Neural crest cell (in vitro differentiated cells): ENCODE data around the gene HIP1R. TPM values are rescaled to one million over a fixed set of nuclear protein-coding genes. Genes with fewer than 3 reads are reported as not detected.

Experiments
- DNase-seq: peaks from one replicate; pipeline ENCODE4 v3.0.0; 2021; ENCODE audit warnings: low read depth, mixed read lengths, low spot score
- H3K27ac Mint-ChIP-seq: one replicate; pipeline ENCODE4 v1.8.0; 2021; ENCODE audit warnings: mild to moderate bottlenecking, mixed read lengths; ENCODE audit not compliant: unreplicated experiment
- H3K27me3 Mint-ChIP-seq: 2 replicates; pipeline ENCODE4 v1.8.0; 2021; ENCODE audit warnings: low read depth, mild to moderate bottlenecking, mixed read lengths
- H3K36me3 Mint-ChIP-seq: 2 replicates; pipeline ENCODE4 v1.8.0; 2021; ENCODE audit warnings: low read depth, mild to moderate bottlenecking, mixed read lengths
- H3K4me1 Mint-ChIP-seq: 2 replicates; pipeline ENCODE4 v1.8.0; 2021; ENCODE audit warnings: mixed read lengths
- H3K4me3 Mint-ChIP-seq: one replicate; pipeline ENCODE4 v1.8.0; 2021; ENCODE audit warnings: mild to moderate bottlenecking, mixed read lengths
- H3K9me3 Mint-ChIP-seq: 2 replicates; pipeline ENCODE4 v1.8.0; 2021; ENCODE audit warnings: mixed read lengths
- total RNA-seq: library from RNA; stranded (reverse); gene quantifications from 2 replicates; pipeline ENCODE4 v1.2.1, GENCODE V29; 2021
- TF ChIP-seq, protein P1 (sequence below): fragments of 200-600 bp; sonication (generic); conservative IDR thresholded peaks from 2 replicates; pipeline ENCODE4 v1.5.0; 2021; ENCODE audit warnings: antibody characterized with exemption, mild to moderate bottlenecking

Gene HIP1R
- total RNA-seq, 1 donor from 2014 or later: 23.2 TPM

GRCh38 chr12:122859303-122860039 lies 24.2 kb downstream of the HIP1R start:
- no peak overlapping the region for H3K4me3 Mint-ChIP-seq

DNA sequence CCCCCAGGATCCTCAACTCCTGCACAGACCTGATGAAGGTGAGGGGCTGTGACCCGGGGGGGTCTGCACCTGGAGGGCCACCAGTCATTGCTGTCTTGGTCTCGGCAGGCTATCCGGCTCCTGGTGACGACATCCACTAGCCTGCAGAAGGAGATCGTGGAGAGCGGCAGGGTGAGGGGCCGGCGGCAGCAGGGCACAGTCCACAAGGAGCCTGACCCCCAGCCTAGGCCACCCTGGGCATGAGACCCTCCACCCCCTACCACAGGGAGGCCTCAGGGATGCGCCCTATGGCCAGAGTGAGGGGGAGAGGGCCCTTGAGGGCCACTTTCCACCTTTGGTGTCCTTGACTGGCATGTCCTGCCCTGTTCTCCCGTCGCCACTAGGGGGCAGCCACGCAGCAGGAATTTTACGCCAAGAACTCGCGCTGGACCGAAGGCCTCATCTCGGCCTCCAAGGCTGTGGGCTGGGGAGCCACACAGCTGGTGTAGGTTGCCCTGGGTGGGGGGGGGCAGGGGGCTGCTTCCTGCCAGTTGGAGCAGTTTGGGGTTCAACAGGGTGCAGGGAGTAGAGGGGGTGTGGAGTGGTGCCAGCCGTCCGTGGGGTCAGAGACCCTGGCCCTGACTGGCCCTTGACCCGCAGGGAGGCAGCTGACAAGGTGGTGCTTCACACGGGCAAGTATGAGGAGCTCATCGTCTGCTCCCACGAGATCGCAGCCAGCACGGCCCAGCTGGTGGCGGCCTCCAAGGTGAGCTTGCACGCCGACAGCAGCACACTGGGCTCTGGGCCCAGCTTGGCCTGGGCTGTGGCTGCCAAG lies 25.0 kb downstream of the HIP1R start:
- DNase-seq: peak; percentile 91
- Mint-ChIP-seq H3K36me3 (no peaks in the 10 kb centered on the region), H3K27me3 (no peaks in the 10 kb centered on the region), H3K4me3 (no peak overlapping the region), H3K9me3 (no peaks in the 10 kb centered on the region), H3K4me1 (peaks cover 4% of the 10 kb centered on the region), H3K27ac (no peak overlapping the region)
- TF ChIP-seq, protein P1, sequence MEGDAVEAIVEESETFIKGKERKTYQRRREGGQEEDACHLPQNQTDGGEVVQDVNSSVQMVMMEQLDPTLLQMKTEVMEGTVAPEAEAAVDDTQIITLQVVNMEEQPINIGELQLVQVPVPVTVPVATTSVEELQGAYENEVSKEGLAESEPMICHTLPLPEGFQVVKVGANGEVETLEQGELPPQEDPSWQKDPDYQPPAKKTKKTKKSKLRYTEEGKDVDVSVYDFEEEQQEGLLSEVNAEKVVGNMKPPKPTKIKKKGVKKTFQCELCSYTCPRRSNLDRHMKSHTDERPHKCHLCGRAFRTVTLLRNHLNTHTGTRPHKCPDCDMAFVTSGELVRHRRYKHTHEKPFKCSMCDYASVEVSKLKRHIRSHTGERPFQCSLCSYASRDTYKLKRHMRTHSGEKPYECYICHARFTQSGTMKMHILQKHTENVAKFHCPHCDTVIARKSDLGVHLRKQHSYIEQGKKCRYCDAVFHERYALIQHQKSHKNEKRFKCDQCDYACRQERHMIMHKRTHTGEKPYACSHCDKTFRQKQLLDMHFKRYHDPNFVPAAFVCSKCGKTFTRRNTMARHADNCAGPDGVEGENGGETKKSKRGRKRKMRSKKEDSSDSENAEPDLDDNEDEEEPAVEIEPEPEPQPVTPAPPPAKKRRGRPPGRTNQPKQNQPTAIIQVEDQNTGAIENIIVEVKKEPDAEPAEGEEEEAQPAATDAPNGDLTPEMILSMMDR: peak; percentile 89

More at GRCh38 chr12:122859303-122860039, 24.2 kb downstream of the HIP1R start:
- H3K36me3 Mint-ChIP-seq: no peaks in the 10 kb centered on the region
- H3K27me3 Mint-ChIP-seq: no peaks in the 10 kb centered on the region
- H3K27ac Mint-ChIP-seq: no peak overlapping the region
- peaks cover 4% of the 10 kb centered on the region for H3K4me1 Mint-ChIP-seq
- H3K9me3 Mint-ChIP-seq: no peaks in the 10 kb centered on the region
- TF ChIP-seq, protein P1: no peak
- no peak for DNase-seq

DNA sequence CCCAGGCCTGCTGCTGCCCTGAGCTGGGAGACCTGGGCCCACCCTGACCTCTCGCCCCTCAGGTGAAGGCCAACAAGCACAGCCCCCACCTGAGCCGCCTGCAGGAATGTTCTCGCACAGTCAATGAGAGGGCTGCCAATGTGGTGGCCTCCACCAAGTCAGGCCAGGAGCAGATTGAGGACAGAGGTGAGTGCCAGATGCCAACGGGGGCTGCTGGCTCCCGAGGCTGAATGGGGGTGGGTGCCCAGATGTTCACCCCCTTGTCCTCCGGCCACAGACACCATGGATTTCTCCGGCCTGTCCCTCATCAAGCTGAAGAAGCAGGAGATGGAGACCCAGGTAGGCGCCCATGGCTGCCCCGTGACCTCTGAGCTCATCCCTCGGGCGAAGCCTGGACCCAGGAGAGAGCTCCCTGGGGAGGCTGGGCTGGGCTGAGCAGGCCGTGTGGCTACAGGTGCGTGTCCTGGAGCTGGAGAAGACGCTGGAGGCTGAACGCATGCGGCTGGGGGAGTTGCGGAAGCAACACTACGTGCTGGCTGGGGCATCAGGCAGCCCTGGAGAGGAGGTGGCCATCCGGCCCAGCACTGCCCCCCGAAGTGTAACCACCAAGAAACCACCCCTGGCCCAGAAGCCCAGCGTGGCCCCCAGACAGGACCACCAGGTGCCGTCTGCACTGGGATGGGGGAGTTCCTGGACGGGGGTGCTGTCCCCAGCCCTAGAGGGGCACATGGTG lies 25.8 kb downstream of the HIP1R start:
- Mint-ChIP-seq H3K4me3 (no peak overlapping the region), H3K27me3 (no peaks in the 10 kb centered on the region)

DNA sequence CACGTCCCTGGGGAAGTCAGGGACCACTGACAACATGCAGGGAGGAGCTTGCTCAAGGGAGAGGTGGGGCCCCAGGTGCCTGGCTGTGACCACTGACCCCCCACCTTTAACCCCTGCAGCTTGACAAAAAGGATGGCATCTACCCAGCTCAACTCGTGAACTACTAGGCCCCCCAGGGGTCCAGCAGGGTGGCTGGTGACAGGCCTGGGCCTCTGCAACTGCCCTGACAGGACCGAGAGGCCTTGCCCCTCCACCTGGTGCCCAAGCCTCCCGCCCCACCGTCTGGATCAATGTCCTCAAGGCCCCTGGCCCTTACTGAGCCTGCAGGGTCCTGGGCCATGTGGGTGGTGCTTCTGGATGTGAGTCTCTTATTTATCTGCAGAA lies 26.3 kb downstream of the HIP1R start:
- Mint-ChIP-seq H3K36me3 (no peaks in the 10 kb centered on the region), H3K9me3 (no peaks in the 10 kb centered on the region), H3K4me3 (no peak overlapping the region), H3K27me3 (no peaks in the 10 kb centered on the region), H3K4me1 (peaks cover 4% of the 10 kb centered on the region), H3K27ac (no peak overlapping the region)
- DNase-seq: no peak
- TF ChIP-seq, protein P1: no peak

More for the DNA sequence above, 25.8 kb downstream of the HIP1R start:
- no peaks in the 10 kb centered on the region for H3K9me3 Mint-ChIP-seq
- no peak for DNase-seq
- peaks cover 4% of the 10 kb centered on the region for H3K4me1 Mint-ChIP-seq
- TF ChIP-seq, protein P1: no peak
- H3K27ac Mint-ChIP-seq: peak overlapping the region; percentile 12
- H3K36me3 Mint-ChIP-seq: no peaks in the 10 kb centered on the region

DNA sequence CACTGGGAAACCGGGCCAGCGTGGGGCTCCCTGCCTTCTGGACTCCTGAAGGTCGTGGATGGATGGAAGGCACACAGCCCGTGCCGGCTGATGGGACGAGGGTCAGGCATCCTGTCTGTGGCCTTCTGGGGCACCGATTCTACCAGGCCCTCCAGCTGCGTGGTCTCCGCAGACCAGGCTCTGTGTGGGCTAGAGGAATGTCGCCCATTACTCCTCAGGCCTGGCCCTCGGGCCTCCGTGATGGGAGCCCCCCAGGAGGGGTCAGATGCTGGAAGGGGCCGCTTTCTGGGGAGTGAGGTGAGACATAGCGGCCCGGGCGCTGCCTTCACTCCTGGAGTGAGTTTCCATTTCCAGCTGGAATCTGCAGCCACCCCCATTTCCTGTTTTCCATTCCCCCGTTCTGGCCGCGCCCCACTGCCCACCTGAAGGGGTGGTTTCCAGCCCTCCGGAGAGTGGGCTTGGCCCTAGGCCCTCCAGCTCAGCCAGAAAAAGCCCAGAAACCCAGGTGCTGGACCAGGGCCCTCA lies 26.9 kb downstream of the HIP1R start:
- no peak overlapping the region for H3K4me3 Mint-ChIP-seq
- H3K4me1 Mint-ChIP-seq: peaks cover 4% of the 10 kb centered on the region
- H3K9me3 Mint-ChIP-seq: no peaks in the 10 kb centered on the region
- H3K27me3 Mint-ChIP-seq: no peaks in the 10 kb centered on the region
- no peak for DNase-seq
- H3K27ac Mint-ChIP-seq: no peak overlapping the region
- peaks cover 3% of the 10 kb centered on the region for H3K36me3 Mint-ChIP-seq
- TF ChIP-seq, protein P1: no peak
